ENCODE measurements around the gene MRPL39. TPM values are rescaled to one million over a fixed set of nuclear protein-coding genes. Genes with fewer than 3 reads are reported as not detected.

MRPL39 gene
- polyA plus RNA-seq, 1 donor from 2014 or later = 28.5 TPM

GRCh38 chr21:25572861-25573310, 34.4 kb downstream of the MRPL39 start:
- Histone ChIP-seq H3K4me2 (ENCODE audit: low read length) (no peak overlapping the region), H3K9me2 (ENCODE audit: insufficient read depth, low read length) (no peaks in the 10 kb centered on the region), H3K4me3 (ENCODE audit: low read length) (no peak overlapping the region), H3K9me3 (ENCODE audit: low read length) (no peaks in the 10 kb centered on the region), H3K27me3 (ENCODE audit: insufficient read depth, low read depth, low read length) (no peaks in the 10 kb centered on the region), H2AFZ (ENCODE audit: low read depth, low read length) (no peak overlapping the region), H3F3A (ENCODE audit: insufficient read depth, low read length, poor library complexity, severe bottlenecking) (no peaks in the 10 kb centered on the region), H3K36me3 (ENCODE audit: insufficient read depth, low read length) (no peaks in the 10 kb centered on the region), H3K9ac (ENCODE audit: low read length) (no peak overlapping the region), H3K27ac (ENCODE audit: low read length) (no peak overlapping the region), H4K20me1 (ENCODE audit: insufficient read depth) (no peaks in the 10 kb centered on the region), H3K79me2 (replicated peaks; ENCODE audit: insufficient read depth, low read length) (no peaks in the 10 kb centered on the region)
- TF ChIP-seq TAF1 (IDR thresholded peaks at IDR 0.05; ENCODE audit: low read depth) (no peak), MXI1 (conservative IDR thresholded peaks at IDR 0.05; ENCODE audit: poor library complexity, severe bottlenecking) (no peak), RAD21 (conservative IDR thresholded peaks at IDR 0.05) (no peak), REST (IDR thresholded peaks at IDR 0.05; ENCODE audit: borderline replicate concordance) (no peak), EZH2 (IDR thresholded peaks at IDR 0.05; ENCODE audit: borderline replicate concordance, insufficient read depth, low read length, poor library complexity, severe bottlenecking) (no peak), EP300 (conservative IDR thresholded peaks at IDR 0.05; ENCODE audit: poor library complexity, severe bottlenecking) (no peak), POLR2AphosphoS5 (IDR thresholded peaks at IDR 0.05) (no peak), CTCF (IDR thresholded peaks at IDR 0.05; ENCODE audit: poor library complexity, severe bottlenecking) (no peak), SMC3 (conservative IDR thresholded peaks at IDR 0.05; ENCODE audit: poor library complexity) (no peak)

- Histone ChIP-seq H3K4me3 (ENCODE audit: low read length) (no peak overlapping the region), H3K9me3 (ENCODE audit: low read length) (no peaks in the 10 kb centered on the region)
- TF ChIP-seq SMC3 (conservative IDR thresholded peaks at IDR 0.05; ENCODE audit: poor library complexity) (no peak), MXI1 (conservative IDR thresholded peaks at IDR 0.05; ENCODE audit: poor library complexity, severe bottlenecking) (no peak), EP300 (conservative IDR thresholded peaks at IDR 0.05; ENCODE audit: poor library complexity, severe bottlenecking) (no peak), RAD21 (conservative IDR thresholded peaks at IDR 0.05) (no peak), POLR2AphosphoS5 (IDR thresholded peaks at IDR 0.05) (no peak)
These were observed 35.6 kb downstream of the MRPL39 start for GRCh38 chr21:25571726-25572121.

More at GRCh38 chr21:25571726-25572121, 35.6 kb downstream of the MRPL39 start:
- Histone ChIP-seq H3K9me2 (ENCODE audit: insufficient read depth, low read length) (no peaks in the 10 kb centered on the region), H3K9ac (ENCODE audit: low read length) (no peak overlapping the region), H3K4me2 (ENCODE audit: low read length) (no peak overlapping the region), H3K79me2 (replicated peaks; ENCODE audit: insufficient read depth, low read length) (no peaks in the 10 kb centered on the region), H3K36me3 (ENCODE audit: insufficient read depth, low read length) (no peaks in the 10 kb centered on the region), H3K27ac (ENCODE audit: low read length) (no peak overlapping the region), H3F3A (ENCODE audit: insufficient read depth, low read length, poor library complexity, severe bottlenecking) (no peaks in the 10 kb centered on the region), H2AFZ (ENCODE audit: low read depth, low read length) (no peak overlapping the region), H4K20me1 (ENCODE audit: insufficient read depth) (no peaks in the 10 kb centered on the region), H3K27me3 (ENCODE audit: insufficient read depth, low read depth, low read length) (no peaks in the 10 kb centered on the region)
